GM12892 (cell line): Measurements from ENCODE around the gene HNRNPF.

Experiments used
- POLR2A ChIP-seq: IDR thresholded peaks from 2 replicates; pipeline ENCODE4 v1.6.1; 2011; ENCODE audit warnings: low read depth, low read length, control low read depth
- POLR2AphosphoS5 ChIP-seq: IDR thresholded peaks from 2 replicates; pipeline ENCODE4 v1.6.1; 2011; ENCODE audit warnings: low read depth, low read length, control low read depth

DNA sequence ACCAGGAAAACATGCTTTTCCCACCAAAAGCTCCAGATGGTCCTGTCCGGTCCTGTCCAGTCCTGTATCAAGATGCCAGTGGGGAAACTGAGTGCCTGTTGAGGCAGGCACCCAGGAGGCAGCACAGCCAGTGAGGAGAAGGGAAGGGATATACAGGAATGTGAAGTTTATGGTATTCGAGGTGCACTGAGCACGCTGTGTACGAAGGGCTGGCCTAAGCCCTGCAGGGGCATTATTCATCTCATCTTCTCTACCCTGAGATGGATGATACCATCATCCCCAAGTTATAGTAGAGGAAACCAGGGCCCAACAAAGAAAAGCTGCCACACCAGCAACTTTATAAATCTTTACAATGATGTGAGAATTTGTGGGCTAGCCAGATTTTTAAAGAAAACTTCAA, 61.0 kb downstream of the HNRNPF start:
- TF ChIP-seq POLR2A (no peak), POLR2AphosphoS5 (no peak)
